ENCODE data around the gene HCN2.

DNA sequence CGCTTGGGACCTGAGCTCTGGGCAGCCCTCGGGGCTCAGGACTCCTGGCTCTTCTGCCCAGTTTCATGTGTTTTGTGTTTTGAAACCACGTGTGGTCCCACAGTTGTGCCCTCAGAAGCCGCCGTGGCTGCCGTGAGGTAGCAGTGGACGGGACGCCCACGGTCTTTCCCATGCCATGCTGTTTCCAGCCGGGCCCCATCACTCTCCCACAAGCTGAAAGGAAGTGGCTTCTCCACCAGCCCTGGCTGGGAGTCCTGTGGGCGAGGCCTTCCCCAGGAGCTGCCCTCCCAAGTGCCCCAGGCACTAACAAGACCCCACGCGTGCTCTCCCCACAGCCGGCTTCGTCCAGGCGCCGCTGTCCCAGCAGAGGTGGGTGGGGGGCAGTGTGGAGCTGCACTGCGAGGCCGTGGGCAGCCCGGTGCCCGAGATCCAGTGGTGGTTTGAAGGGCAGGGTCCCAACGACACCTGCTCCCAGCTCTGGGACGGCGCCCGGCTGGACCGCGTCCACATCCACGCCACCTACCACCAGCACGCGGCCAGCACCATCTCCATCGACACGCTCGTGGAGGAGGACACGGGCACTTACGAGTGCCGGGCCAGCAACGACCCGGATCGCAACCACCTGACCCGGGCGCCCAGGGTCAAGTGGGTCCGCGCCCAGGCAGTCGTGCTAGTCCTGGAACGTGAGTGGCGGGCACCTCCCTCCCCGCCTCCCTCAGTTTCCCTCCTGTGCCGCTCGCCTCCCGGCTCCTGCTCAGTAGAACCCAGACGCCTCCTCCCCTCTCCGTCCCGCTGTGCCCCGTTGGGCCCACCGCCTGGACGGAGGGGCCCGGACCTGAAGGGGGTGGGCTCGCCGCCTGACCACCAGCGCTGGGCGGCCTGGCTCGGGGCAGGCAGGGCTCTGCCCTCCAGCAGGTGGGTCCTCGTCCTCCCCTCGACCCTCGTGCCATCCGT, 12.0 kb upstream of the HCN2 start:
- TF ChIP-seq, protein P1, sequence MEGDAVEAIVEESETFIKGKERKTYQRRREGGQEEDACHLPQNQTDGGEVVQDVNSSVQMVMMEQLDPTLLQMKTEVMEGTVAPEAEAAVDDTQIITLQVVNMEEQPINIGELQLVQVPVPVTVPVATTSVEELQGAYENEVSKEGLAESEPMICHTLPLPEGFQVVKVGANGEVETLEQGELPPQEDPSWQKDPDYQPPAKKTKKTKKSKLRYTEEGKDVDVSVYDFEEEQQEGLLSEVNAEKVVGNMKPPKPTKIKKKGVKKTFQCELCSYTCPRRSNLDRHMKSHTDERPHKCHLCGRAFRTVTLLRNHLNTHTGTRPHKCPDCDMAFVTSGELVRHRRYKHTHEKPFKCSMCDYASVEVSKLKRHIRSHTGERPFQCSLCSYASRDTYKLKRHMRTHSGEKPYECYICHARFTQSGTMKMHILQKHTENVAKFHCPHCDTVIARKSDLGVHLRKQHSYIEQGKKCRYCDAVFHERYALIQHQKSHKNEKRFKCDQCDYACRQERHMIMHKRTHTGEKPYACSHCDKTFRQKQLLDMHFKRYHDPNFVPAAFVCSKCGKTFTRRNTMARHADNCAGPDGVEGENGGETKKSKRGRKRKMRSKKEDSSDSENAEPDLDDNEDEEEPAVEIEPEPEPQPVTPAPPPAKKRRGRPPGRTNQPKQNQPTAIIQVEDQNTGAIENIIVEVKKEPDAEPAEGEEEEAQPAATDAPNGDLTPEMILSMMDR (IDR thresholded peaks at IDR 0.05), result no peak
- no peak for TF ChIP-seq POLR2A (IDR thresholded peaks at IDR 0.05)

All from transverse colon (tissue), 3 donors.